ENCODE results near the gene MIOS.

- no peak for TF ChIP-seq CTCF (IDR thresholded peaks at IDR 0.05; ENCODE audit: low read length)
- no peak for TF ChIP-seq EZH2 (IDR thresholded peaks at IDR 0.05; ENCODE audit: borderline replicate concordance, low read length)
These were observed 45.8 kb downstream of the MIOS start for GRCh38 chr7:7612519-7612918.
